HG02884 (cell line): Measurements from ENCODE around the gene PRR5.

Experiments used
- ATAC-seq: cut with Tn5 transposase; IDR thresholded peaks from one replicate; pipeline ENCODE4 v1.9.1; 2021; ENCODE audit warnings: mild to moderate bottlenecking, moderate library complexity; ENCODE audit not compliant: unreplicated experiment

The PRR5 gene

DNA sequence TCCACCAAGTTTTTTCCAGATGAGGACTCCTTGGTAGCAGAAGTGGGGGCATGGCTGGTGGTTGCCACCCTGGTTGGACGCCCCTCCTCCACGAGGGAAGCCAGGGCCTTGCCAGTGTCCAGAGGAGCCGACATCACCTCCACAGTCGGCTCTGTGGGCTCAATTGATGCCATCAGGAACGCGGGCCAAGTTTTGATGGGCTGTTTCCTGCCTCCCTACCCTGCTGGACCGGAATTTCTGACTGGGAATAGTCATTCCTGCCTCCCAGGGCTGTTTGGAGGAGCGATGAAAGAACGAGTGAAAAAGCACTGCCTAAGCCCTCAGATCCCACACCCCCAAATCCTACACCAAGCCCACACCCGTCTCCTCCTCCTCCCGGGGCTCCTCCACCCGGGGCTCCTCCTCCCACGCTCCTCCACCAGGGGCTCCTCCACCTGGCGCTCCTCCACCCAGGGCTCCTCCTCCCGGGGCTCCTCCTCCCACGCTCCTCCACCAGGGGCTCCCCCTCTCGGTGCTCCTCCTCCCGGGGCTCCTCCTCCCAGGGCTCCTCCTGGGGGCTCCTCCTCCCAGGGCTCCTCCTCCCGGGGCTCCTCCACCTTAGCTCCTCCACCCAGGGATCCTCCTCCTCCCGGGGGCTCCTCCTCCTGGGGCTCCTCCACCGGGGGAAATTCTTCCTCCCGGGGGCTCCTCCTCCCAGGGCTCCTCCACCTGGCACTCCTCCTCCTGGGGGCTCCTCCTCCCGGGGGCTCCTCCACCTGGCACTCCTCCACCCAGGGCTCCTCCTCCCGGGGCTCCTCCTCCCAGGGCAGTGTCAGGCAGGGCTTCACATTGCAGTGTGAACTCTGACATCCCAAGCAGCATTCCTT, 10.0 kb upstream of the PRR5 start:
- ATAC-seq: no peak

DNA sequence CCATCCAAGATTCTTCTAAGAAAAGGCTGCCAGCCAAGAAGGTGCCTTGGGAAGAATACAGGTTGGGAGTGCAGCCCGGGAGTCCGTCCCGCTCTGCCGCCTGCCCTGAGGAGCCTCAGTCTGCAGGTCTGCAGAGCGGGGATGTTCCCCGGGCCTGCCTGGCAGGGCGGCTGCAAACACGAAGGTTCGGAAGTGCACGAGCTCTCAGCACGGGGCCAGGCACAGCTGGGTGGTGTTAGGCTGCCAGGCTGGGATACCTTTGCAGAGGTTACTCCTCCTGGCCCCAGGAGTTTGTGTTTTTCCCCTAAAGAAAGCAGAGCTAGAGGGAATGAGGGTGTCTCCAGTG, 9.4 kb upstream of the PRR5 start:
- ATAC-seq: no peak

DNA sequence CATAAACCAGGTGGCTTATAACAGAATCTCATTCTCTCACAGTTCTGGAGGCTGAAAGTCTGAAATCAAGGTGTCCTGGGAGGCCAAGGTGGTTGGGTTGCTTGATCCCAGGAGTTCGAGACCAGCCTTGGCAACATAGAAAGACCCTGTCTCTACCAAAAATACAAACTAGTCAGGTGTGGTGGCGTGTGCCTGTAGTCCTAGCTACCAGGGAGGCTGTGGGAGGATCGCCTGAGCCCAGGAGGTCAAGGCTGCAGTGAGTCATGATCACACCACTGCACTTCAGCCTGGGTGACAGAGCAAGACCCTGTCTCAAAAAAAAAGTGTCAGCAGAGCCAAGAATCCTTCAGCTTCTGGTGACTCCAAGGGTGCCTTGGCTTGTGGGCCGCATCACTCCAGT, 8.9 kb upstream of the PRR5 start:
- no peak for ATAC-seq

DNA sequence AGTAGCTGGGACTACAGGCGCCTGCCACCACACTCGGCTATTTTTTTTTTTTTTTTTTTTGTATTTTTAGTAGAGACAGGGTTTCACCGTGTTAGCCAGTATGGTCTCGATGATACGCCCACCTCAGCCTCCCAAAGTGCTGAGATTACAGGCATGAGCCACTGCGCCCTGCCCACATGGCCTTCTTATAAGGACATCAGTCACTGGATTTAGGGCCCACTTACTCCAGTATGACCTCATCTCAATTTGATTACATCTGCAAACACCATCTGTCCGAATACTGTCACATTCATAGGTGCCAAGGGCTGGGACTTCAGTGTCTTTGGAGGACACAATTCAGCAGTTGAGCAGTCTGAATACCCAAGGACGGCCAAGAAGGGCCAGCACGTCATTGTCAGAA, 8.2 kb upstream of the PRR5 start:
- no peak for ATAC-seq

- ATAC-seq: no peak
Measured at GRCh38 chr22:44697423-44698141, 4.4 kb upstream of the PRR5 start.

- ATAC-seq: no peak
Measured at GRCh38 chr22:44698531-44699421, 3.2 kb upstream of the PRR5 start.

DNA sequence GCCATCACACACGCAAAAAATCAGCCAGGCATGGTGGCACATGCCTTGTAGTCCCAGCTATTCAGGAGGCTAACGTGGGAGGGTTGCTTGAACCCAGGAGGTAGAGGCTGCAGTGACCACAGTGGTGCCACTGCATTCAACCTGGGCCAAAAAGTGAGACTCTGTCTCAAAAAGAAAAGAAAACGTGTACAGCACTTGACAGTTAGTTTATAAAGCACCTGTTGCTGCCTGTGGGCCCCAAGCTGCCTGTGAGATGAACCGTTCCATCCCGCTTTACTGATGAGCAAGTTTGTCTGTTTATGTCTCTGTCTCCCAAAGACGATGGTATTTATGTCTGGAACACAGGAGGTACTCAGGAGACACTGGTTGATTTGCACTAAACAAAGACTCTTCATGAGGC, 1.5 kb upstream of the PRR5 start:
- ATAC-seq: no peak

- ATAC-seq: no peak
Measured at GRCh38 chr22:44701187-44701790, 715 bp upstream of the PRR5 start.

GRCh38 chr22:44702479-44703198, 635 bp downstream of the PRR5 start:
- no peak for ATAC-seq

DNA sequence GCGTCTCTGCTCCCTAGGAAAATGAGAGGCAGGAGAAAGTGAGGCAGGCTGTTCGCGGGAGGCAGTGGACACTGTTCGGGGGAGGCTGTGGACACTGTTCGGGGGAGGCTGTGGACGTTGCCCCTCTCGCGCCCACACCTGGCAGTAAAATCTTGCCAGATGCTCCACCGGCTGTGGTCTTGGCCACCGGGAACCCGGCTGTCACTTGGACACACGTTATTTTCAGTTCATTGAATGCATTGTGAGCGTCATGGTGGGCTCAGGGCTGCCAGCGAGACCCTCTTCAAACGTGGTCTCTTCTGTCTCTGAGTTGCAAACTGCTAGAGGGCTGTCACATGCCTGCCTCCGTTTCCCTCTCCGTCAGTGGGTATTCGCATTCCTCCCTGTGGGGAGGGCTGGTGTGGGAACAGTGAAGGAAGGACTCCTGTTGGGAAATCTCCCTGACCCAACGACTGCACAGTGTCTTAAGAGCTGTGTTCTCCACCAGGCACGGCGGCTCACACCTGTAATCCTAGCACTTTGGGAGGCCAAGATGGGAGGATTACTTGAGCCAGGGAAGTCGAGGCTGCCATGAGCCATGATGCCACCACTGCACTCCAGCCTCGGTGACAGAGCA, 1.4 kb downstream of the PRR5 start:
- ATAC-seq: no peak

DNA sequence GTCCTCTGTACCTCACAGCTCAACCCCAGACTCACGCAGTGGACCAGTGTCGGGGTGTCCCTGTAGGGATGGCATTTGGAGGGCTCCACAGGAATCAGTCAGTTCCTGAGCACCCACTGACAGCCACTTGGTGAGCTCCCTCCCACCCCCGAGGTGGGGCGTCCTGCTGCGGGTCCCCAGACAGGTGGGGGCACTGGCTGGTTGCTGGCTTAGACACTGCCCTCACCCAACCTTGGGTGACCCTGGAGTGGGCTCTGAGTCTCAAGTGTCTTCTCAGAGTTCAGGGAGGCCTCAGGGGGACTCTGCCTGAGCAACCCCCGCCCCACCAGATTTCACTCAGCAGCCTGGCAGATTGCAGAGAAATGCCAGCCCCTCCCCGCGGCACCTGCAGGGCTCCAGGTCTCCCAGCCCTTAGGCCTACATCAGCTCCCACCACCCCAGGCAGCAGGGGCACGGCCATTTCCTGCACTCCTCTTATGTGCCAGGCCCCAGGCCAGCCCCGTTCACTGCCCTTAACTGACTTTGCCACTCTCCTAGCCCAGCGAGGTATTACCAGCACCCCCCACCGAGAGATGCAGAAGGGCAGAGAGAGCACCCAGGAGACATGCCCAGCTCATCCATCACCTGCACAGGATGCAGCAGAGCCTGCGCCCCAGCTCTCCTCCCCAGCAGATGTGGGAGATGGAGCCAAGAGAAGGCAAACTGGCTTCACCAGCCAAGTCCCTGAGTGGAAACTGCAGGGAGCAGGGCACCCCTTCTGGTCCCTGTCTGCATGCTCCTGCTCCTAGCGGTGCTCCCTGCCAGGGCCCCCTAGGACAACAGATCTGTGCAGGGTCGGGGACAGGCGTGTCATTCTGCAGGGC, 2.4 kb downstream of the PRR5 start:
- no peak for ATAC-seq

DNA sequence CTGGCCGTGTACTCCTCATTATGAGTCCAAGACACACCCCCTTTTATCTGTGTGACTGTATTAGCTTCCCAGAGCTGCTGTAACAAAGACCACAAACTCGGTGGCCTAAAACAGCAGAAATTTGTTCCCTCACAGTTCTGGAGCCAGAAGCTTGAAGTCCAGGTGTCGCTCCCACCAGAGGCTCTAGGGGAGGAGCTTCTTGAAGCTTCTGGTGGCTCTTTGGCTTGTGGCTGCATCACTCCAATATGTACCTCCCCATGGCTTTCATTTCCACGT, 3.0 kb downstream of the PRR5 start:
- ATAC-seq: no peak

- no peak for ATAC-seq
Measured at GRCh38 chr22:44706488-44706887, 4.5 kb downstream of the PRR5 start.

DNA sequence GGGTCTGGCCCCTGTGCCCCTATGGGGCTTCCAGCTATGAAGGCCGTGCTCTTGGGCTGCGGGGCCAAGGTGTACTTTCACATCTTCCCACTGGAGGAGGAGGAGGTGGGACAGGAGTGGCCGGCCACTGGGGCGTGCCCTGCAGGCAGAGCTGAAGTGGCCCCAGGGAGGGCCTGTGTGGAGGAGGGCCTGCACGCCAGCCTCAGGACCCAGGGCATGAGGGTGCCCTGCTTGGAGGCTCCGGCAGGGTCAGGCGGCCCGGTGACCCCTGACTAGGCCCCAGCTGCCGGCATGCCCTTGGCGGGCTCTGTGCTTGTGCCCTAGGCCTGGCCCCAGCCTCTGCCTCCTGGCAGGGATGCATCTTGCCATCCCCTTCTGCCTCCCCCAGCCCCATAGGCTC, 5.2 kb downstream of the PRR5 start:
- no peak for ATAC-seq

DNA sequence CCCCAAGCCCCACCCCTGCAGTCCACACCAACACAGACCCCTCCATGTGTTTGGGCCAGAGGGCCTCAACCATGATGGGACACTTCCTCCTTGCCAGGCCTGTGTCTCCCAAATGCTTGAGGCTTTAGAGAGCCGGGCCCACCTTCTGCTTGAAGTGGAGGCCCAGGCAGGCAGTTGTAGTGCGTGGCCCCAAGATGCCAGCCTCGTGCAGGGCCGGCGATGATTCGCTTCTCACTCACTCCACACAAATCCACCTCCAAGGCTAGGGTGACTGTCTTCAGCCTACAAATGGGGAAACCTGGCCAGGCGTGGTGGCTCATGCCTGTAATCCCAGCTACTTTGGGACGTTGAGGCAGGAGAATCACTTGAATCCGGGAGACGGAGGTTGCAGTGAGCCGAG, 5.7 kb downstream of the PRR5 start:
- no peak for ATAC-seq

DNA sequence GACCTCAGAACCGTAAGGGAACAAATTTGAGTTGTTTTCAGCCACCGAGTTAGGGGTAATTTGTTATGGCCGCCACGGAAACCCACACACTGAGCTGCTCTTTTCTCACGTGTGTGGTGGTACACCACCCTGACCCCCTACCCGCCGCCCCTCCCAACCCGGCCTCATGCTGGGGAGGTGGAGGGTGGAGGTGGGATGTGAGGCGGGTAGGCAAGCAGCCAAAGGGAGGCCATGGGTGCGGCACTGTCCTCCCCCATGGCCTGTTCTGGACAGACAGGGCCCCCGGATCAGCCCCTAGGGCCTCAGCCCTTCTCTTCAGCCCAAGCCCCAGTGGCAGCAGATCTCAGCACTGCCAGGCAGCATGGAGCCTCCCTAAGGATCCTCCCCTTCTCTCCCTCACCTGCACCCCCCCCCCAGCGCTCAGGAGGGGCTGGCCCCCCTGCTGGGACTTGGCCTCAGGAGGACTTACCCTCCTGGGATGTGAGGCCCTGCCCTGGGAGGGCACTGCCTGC, 7.9 kb downstream of the PRR5 start:
- ATAC-seq: no peak

GRCh38 chr22:44710474-44711240, 8.7 kb downstream of the PRR5 start:
- ATAC-seq: no peak

DNA sequence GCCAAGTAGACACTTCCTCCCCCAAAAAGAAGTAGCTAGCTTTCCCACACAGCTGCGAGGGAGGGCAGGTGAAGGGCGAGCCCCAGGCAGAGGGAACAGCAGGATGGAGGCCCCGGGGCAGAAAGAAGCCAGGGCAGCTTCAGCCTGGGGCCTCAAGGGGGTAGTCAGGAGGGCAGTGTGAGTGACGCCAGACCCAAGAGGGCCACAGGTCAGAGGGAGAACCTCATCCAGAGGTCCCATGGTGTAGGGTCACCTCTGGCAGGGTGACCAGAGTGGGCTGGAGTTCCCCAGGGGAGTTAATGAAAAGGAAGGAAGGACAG, 9.2 kb downstream of the PRR5 start:
- no peak for ATAC-seq
